ENCODE data around the gene MUC5B. TPM values are rescaled to one million over a fixed set of nuclear protein-coding genes. Genes with fewer than 3 reads are reported as not detected.

The MUC5B gene
- total RNA-seq, 1 experiment from 2014 or later, result under 0.01 TPM

GRCh38 chr11:1279674-1280055 is 56.8 kb downstream of the MUC5B start:
- DNase-seq (ENCODE audit: extremely low read depth, low read depth), result no peak

GRCh38 chr11:1280116-1281035 is 57.5 kb downstream of the MUC5B start:
- DNase-seq (ENCODE audit: extremely low read depth, low read depth), result no peak

- no peak for DNase-seq (ENCODE audit: extremely low read depth, low read depth)
These were observed 58.6 kb downstream of the MUC5B start for GRCh38 chr11:1281326-1281973.

GRCh38 chr11:1281974-1282365 is 59.1 kb downstream of the MUC5B start:
- no peak for DNase-seq (ENCODE audit: extremely low read depth, low read depth)

- DNase-seq (ENCODE audit: extremely low read depth, low read depth), result no peak
These were observed 60.2 kb downstream of the MUC5B start for GRCh38 chr11:1283091-1283511.

- no peak for DNase-seq (ENCODE audit: extremely low read depth, low read depth)
These were observed 61.0 kb downstream of the MUC5B start for GRCh38 chr11:1283906-1284305.

GRCh38 chr11:1285316-1285744 is 62.5 kb downstream of the MUC5B start:
- DNase-seq (ENCODE audit: extremely low read depth, low read depth), result no peak

- DNase-seq (ENCODE audit: extremely low read depth, low read depth), result no peak
These were observed 63.0 kb downstream of the MUC5B start for GRCh38 chr11:1285876-1286275.

GRCh38 chr11:1287928-1288327 is 65.1 kb downstream of the MUC5B start:
- no peak for DNase-seq (ENCODE audit: extremely low read depth, low read depth)

- DNase-seq (ENCODE audit: extremely low read depth, low read depth), result no peak
These were observed 65.7 kb downstream of the MUC5B start for GRCh38 chr11:1288426-1289151.

- DNase-seq (ENCODE audit: extremely low read depth, low read depth), result no peak
These were observed 66.5 kb downstream of the MUC5B start for GRCh38 chr11:1289211-1289935.

- DNase-seq (ENCODE audit: extremely low read depth, low read depth), result no peak
These were observed 67.5 kb downstream of the MUC5B start for GRCh38 chr11:1290052-1291040.

GRCh38 chr11:1291295-1292017 is 68.6 kb downstream of the MUC5B start:
- no peak for DNase-seq (ENCODE audit: extremely low read depth, low read depth)

GRCh38 chr11:1292018-1292643 is 69.3 kb downstream of the MUC5B start:
- DNase-seq (ENCODE audit: extremely low read depth, low read depth), result no peak

GRCh38 chr11:1292644-1293618 is 70.1 kb downstream of the MUC5B start:
- DNase-seq (ENCODE audit: extremely low read depth, low read depth), result no peak

- DNase-seq (ENCODE audit: extremely low read depth, low read depth), result peak; percentile 13
These were observed 70.8 kb downstream of the MUC5B start for GRCh38 chr11:1293619-1294015.

GRCh38 chr11:1295086-1295485 is 72.2 kb downstream of the MUC5B start:
- DNase-seq (ENCODE audit: extremely low read depth, low read depth), result no peak

Measured in NCI-H460 (cell line).